Myocyte (in vitro differentiated cells): ENCODE measurements around the gene PITPNB. TPM values are rescaled to one million over a fixed set of nuclear protein-coding genes. Genes with fewer than 3 reads are reported as not detected.

Experiments
- DNase-seq: peaks from one replicate; pipeline ENCODE4 v3.0.0-alpha.2; 2012; ENCODE audit warnings: low read depth
- total RNA-seq: library from RNA; depleted of rRNA; stranded (reverse); fragments of >200 nt; gene quantifications from 2 replicates; pipeline ENCODE4 v1.2.3, GENCODE V29; 2014

Gene PITPNB
- total RNA-seq, 1 donor from 2014 or later = 20.5 TPM

- no peak for DNase-seq
Observed at GRCh38 chr22:27863001-27863400, 56.1 kb downstream of the PITPNB start.

- DNase-seq = no peak
Observed at GRCh38 chr22:27859336-27859735, 59.7 kb downstream of the PITPNB start.

- no peak for DNase-seq
Observed at GRCh38 chr22:27858626-27859025, 60.4 kb downstream of the PITPNB start.

- peak; percentile 96 for DNase-seq
Observed at GRCh38 chr22:27857443-27857842, 61.6 kb downstream of the PITPNB start.

GRCh38 chr22:27856386-27856785, 62.7 kb downstream of the PITPNB start:
- DNase-seq = no peak

GRCh38 chr22:27853424-27853823, 65.6 kb downstream of the PITPNB start:
- no peak for DNase-seq

- no peak for DNase-seq
Observed at GRCh38 chr22:27851974-27852746, 66.9 kb downstream of the PITPNB start.

- DNase-seq = no peak
Observed at GRCh38 chr22:27850000-27850521, 69.0 kb downstream of the PITPNB start.

GRCh38 chr22:27848005-27848404, 71.1 kb downstream of the PITPNB start:
- no peak for DNase-seq

- no peak for DNase-seq
Observed at GRCh38 chr22:27846910-27847309, 72.1 kb downstream of the PITPNB start.

GRCh38 chr22:27846248-27846757, 72.8 kb downstream of the PITPNB start:
- no peak for DNase-seq

- DNase-seq = no peak
Observed at GRCh38 chr22:27845644-27846043, 73.4 kb downstream of the PITPNB start.

- no peak for DNase-seq
Observed at GRCh38 chr22:27844656-27845591, 74.1 kb downstream of the PITPNB start.

- no peak for DNase-seq
Observed at GRCh38 chr22:27844256-27844655, 74.8 kb downstream of the PITPNB start.

GRCh38 chr22:27843441-27843840, 75.6 kb downstream of the PITPNB start:
- DNase-seq = no peak

- no peak for DNase-seq
Observed at GRCh38 chr22:27842669-27843431, 76.2 kb downstream of the PITPNB start.

GRCh38 chr22:27842201-27842600, 76.9 kb downstream of the PITPNB start:
- DNase-seq = no peak

- DNase-seq = no peak
Observed at GRCh38 chr22:27840436-27840835, 78.6 kb downstream of the PITPNB start.

- no peak for DNase-seq
Observed at GRCh38 chr22:27839057-27839660, 79.9 kb downstream of the PITPNB start.

GRCh38 chr22:27836181-27836580, 82.9 kb downstream of the PITPNB start:
- DNase-seq = no peak

GRCh38 chr22:27835446-27835845, 83.6 kb downstream of the PITPNB start:
- DNase-seq = no peak
